DLD1 (cell line): Measurements from ENCODE around the gene TRAPPC12.
"Not testable (repeated sequence)": the region's sequence is repeated elsewhere in the genome, so short reads cannot be mapped to it uniquely, and the experiment has no call there.

Experiments
- in situ Hi-C: cut with HindIII; loops from 2 replicates; pipeline ENCODE4 v1.10.0; 2017; ENCODE audit warnings: low sequenced_read_pairs

Gene TRAPPC12

DNA sequence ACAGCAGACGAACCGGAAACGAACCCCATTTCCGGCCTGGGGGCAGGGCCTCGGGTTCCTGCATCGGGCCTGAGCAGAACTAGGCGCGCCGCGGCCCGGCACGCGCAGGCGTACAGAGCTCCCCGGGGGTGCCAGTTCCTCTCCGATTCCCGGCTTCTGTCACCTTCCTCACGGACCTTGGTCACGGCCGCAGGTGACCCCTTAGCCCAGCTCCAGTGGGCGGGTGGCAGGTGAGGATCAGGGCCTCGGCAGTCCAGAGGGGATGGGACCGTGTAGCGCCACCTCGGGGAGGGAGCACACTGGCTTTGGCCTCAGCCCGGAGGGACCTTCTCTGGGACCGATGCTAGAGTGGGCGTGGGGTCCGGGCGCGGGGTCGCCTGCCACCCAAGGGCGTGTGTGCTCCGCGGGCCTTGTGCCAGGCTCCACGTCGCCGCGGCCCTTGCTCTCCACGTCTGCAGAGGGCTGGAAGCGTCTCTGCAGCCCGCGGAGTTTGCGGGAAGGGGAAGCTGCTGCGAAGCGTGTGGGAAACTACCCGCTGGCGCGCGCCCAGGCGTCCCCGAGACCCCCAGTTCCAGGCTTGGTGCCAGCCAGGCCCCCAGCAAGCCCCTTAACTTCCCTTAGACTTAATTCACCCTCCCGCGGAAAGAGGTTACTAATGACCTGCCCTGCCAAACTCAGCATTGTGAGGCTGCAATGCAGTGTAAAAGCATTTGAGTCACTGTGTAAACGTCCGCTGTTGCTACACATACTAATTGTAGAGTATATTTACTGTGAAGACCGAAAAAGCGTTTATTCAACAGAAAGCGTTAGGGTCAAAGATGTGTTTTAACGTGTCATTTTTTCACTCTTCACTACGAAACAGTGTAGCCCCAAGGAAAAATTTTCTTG lies at the start of gene TRAPPC12:
TRAPPC12 (plus strand) TSS at position 48 of the 888 bp plus-strand sequence. CDS start 7,930 bp downstream, outside the sequence.
- in situ Hi-C loops: no loop called here

DNA sequence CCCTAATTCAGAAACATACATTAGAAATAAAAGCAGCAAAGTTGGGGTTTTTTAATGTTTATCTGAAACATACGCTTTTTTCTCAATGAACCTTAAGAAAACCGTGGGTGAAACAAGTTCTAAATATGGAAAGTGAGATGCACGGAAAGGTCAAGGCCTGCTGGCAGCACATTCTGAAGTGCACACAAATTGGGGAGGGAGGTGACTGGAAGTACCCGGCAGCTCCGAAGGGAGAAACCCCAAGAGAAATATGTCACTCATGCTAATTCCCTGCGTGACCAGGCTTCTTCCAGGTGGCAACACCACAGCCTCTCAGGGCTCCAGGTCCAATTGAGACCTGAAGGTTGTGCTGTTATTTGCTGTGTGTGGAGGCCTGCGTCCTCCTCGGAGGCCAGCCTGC lies 47.4 kb upstream of the TRAPPC12 start:
- in situ Hi-C loops: no loop called here

DNA sequence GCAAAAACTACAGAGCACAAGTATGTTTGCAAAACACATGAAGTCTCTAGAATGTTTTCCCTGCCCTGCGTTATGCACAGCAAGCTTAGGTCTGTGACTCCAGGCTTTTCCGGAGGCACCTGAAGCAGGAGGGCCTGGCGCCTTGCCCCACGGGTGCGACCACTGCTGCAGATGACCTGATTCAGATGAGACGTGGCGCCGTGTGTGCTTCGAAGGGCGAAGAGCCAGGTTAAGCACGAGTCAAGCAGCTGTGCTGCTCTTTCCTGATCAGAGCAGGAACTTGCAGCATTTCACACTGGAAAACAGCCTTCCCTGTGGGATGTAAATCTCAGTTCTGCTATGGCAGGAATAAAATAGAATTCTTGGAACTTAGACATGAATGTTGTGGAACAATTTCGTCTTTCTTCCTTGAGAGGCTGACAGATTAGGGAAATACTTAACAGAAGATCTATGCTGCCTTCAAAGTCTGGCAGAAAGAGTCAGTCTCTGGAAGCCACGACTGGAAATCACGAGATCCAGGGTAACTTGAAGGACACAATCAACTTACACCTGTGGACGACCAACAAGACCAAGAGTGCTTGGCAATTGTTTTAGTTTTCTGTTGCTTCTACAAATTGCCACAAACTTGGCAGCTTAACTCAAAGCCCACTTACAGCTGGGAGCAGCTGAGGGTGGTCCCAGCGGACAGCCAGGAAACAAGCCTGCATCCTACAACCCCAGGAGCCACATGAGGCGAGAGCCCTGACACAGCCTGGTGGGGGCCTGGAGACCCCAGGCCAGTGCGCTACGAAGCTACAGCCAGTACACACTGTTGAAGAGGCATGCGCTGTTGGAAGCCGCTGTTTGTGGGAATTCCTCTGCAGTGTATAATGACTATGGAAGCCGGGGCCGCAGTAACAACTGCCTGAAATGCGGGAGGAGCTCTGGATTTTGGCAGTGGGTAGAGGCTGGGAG lies 44.8 kb upstream of the TRAPPC12 start:
- in situ Hi-C loops: no loop called here

DNA sequence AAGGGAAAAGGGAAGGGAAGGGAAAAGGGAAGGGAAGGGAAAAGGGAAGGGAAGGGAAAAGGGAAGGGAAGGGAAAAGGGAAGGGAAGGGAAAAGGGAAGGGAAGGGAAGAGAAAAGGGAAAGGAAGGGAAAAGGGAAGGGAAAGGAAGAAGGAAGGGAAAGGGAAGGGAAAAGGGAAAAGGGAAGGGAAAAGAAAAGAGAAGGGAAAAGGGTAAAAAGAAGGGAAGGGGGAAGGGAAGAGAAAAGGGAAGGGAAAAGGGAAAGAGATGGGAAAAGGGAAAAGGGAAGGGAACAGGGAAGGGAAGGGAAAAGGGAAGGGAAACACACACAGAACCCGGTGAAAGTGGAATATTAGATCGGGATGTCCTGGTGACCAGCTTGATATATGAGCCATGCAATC lies 42.6 kb upstream of the TRAPPC12 start:
- in situ Hi-C loops: no loop called here

DNA sequence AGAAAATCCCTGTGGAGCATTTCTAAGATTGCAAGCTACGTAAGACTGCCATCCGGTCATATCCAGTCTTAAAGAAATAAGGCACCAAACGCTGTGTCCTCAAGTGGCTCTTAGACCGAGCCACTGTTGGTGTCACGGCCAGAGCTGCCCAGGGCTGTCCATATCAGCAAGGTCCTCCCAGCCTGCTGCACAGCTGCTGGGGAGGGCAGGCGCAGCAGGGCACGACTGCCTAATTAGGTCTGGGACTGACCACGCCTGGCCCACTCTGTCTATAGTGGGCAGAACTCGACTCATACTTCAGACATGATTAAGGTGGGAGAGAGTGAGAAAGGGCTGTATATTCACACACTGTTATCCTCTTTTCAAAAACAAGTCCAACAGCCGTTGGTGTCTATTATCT lies 41.2 kb upstream of the TRAPPC12 start:
- in situ Hi-C loops: no loop called here

DNA sequence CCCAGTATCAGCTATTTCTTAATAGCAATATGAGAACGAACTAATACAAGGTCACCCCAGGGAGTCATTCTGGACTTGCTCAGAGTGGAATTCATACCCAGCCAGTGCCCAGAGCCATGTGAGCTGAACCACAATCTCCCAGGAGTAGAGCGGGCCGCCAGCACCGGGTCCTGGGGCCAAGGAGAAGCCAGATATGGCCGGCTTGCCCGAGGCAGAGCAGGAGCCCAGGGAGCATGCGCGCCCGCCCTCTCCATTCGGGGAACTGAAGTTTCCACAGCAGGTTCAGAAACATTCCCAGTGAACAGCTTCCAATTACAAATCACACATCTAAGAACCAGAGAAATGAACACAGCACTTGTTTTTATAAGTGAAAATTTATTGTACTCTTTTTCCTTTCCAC lies 39.4 kb upstream of the TRAPPC12 start:
- in situ Hi-C loops: no loop called here

DNA sequence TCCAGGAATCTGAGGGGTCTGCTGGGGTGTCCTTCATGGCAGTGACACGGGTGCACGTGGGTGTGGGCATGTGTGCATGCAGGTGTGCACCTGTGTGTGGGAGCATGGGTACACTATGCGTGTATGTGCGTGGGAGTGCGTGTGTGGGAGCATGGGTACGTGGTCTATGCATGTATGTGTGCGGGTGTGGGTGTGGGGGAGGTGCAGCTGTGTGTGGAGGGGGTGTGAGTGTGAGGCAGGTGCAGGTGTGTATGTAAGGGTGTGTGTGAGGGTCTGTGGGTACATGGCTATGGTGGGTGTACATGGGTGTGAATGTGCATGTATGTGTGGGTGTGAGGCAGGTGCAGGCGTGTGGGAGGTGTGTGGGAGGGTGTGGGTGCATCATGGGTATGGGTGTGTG lies 38.2 kb upstream of the TRAPPC12 start:
- in situ Hi-C loops: no loop called here

DNA sequence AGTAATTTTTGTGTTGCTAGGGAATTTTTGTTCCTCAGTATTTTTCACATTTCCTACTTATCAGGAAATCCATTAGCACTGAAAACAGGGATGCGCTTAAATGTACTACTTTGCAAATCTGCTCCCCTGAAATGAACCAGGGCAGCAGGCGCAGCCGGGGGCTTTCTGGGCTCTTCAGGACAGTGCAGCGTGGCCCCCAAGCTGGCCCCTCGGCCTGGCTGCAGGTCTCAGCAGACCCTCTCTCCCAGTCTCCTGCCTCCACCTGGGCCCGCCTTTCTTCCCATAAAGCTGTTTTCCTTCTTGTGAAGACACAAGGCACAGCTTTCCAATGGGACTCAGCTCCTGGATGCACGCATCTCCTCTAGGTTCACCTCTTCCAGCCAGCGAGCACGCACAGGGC lies 37.2 kb upstream of the TRAPPC12 start:
- in situ Hi-C loops: no loop called here

DNA sequence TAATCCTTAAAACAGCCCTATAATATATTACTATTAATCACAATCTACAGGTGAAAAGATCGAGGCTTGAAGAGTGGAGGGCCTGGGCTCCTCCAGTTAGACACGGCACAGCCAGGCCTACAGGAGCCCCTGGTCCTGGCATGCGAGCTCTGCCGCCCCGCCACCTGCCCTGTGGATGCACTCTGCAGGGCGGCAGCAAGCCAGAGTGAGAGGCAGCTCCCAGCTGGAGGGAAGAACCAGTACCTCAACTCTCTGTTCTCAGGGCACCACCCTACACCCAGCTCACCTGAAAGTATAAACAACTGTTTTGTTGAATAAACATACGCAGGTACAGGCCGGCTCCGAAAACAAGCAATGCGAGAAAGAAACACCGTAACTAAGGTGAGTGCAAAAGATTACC lies 36.5 kb upstream of the TRAPPC12 start:
- in situ Hi-C loops: no loop called here

DNA sequence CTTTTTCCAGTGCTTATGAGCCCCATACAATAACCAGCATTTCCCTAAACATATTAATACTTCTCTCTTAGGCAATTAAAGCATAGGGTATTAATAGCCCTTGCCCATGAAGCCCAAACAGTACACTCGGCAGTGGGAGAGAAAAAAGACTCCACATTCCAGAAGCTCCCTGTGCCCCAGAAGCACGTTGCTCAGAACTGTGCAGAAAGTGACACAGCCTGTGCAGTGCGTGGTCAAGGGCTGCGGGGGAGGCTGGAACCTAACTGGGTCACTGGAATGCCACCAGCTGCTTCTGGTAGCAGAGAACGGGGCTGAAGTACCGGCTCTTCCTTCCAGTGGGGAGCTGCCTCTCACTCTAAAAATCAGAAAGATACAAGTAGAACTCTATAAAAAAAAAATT lies 34.6 kb upstream of the TRAPPC12 start:
- in situ Hi-C loops: no loop called here

DNA sequence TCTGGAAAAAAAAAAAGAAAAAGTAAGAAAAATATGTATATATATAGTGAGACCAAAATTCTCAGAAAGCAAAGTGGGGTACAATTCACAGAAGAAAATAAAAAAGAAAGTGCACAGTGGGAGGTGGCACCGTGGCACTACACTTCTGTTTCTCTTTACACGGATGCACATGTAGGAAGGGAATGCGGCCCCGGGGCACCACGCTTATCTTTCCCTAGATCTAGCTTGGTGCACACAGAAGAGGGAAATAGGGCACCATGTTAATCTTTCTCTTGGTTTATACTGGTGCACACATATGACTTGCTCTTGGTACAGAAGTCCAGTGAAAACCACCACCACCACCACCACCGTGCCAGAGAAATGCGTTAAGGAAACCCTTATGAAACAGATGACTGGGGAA lies 33.9 kb upstream of the TRAPPC12 start:
- in situ Hi-C loops: no loop called here

DNA sequence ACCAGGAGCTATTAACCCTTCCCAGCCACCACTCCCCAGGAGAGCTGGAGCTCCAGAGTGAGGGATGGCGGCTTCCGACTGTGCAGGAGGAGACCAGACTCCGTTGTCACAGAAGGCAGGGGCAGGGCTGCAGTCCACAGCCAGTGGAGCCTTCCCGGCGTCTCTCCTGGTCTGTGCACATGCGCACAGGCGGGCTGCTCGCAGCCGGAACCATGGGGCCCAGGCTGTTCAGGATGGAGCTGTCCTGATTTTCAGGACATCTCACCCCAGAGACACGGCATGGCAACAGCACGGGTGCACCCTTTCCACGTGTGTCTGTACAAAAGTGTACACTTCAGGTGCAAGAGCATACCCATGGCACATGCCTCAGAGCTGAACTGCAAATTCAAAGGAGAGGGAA lies 30.7 kb upstream of the TRAPPC12 start:
- in situ Hi-C loops: no loop called here

DNA sequence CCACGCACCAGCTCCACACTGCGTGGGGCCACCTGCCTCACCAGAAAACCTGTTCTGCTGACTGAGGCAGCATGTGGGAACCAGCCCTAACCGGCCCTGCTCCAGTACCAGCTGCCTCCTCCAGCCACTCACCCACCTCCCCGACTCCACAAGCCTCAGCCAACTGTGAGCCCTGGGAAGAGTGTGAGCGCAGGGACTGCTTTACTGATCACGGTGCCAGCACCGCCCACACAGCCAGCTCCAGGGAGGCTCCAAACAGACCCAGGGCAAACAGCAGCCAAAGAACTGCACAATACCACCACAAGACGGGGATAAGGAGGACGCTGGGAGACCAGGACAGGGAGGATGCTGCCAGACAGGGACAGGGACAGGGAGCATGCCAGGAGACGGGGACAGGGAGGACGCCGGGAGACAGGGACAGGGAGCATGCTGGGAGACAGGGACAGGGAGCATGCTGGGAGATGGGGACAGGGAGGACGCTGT lies 30.2 kb upstream of the TRAPPC12 start:
- in situ Hi-C loops: no loop called here

DNA sequence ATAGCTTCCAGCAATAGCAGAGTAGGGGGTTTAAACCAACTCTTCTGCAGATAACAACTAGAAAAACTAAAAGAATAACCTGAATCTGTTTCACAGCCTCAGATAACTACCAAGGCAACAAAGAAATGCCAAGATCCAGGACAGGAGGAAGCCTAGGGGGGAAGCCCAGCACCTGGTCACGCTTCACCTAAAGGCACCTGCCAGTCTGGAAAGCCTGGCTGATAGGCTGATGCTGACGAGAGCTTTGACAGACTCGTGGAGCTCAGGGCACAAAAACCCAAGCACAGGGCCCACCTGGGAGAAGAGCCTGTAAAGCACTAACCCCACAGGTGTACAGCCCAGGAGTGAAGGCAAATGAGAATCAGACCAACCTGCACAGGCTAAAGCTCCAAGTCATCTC lies 24.5 kb upstream of the TRAPPC12 start:
- in situ Hi-C loops: no loop called here

DNA sequence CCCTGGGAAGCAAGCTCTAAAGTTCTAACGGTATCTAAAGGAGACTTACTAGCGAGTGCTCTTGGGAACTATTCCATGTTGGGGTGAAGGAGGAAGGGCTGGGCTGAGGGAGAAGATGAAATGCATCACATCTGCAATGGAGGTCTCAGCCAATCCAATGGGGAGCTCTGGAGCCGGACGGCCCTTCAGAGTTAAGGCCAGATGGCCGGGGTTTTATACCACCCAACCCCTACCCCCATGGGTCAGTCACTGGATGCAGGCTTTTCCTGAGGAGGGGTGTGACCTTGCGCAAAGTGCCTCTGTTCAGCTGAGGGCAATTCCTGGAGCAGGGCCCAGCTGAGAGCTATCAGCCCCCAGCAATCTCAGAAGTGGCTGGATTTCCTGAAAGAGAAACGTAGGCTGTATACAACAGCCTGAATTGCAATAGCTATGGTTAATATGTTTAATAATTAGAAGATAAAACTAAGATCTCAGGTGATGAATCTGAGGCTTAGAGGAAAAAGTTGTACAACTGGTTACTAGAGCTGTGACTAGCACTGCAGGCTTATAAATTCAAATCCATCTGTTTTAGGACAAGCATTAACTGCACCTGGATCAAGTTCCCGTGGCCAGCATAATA lies 23.4 kb upstream of the TRAPPC12 start:
- in situ Hi-C loops: no loop called here

DNA sequence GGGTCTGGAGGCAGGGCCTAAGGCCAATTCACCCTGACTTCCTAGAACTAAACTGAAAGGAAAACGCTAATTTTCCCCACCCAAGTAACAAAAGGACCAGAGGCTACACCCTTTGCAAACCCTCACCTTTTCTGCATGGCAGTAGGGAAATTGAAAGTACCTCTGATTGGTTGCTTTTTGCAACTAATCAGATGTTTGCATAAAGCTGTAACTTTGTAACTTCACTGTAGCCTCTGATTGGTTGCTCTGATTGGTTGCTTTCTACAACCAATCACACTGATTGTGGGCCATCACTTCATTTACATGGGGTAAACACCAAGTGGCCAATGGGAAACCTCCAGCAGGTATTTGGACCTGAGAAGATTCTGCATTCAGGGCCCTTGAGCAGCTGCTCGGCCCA lies 22.7 kb upstream of the TRAPPC12 start:
- in situ Hi-C loops: no loop called here

DNA sequence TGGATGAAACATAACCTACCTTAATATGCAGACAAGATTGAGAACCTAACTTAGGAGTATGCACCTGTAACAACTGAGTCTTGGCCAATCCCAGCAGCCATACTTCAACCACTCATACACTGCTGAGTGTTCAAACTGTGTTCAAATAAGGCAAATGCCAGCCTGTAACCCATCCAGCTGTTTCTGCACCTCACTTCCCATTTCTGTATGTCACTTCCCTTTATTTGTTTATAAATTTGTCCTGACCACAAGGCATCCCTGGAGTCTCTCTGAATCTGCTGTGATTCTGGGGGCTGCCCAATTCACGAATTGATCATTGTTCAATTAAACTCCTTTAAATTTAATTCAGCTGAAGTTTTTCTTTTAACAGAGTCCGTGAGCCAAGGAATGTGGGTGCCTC lies 22.0 kb upstream of the TRAPPC12 start:
- in situ Hi-C loops: not testable (repeated sequence)

DNA sequence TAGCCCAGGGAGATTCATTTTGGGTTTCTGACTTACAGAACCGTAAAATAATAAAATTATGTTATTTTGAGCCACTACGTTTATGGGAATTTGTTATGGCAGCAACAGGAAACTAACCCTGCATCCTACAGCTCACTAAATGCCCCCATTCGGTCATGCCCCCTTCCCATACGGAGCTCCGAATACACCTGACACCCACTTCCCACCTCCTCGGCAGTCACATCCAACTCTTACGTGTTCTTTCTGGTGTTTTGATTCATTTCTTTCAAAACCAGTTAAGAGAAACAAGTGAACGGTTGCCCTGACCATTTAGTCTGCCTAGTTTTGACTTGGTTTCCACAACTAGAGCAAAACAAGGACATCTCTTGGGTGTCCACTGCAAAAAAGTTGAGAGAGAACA lies 21.6 kb upstream of the TRAPPC12 start:
- in situ Hi-C loops: no loop called here

DNA sequence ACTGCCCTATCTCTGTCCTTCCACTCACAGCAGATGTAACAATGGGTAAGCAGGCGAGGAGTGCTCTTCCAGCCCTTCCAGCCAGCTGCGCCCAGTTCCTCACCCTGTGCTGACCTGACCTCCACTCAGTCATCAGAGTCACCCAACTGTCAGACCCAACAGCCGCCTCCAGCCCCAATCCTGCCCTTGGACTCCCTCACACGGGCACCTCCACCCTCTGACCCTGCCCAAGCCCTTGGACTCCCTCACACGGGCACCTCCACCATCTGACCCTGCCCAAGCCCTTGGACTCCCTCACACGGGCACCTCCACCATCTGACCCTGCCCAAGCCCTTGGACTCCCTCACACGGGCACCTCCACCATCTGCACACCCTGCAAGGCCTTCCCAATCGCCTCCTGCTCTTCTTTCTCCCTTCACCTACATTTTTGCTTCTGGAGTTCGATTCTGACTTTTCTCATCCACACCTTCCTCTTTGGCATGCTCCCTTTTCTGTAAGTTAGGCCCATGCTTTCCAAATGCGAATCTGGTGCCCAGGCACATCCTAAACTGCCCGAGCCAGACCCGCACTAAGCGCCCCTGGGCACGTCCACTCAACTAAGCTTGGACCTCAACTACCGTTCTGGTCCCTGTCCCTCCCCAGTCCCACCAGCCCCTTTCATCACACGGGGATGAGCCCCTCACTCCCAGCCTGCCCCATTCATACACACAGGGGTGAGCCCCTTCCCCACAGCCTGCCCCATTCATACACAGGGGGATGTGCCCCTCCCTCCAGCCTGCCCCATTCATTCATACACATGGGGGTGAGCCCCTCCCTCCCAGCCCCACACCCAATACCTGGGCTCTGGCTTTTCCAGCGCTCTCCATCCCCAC lies 17.7 kb upstream of the TRAPPC12 start:
- in situ Hi-C loops: no loop called here

DNA sequence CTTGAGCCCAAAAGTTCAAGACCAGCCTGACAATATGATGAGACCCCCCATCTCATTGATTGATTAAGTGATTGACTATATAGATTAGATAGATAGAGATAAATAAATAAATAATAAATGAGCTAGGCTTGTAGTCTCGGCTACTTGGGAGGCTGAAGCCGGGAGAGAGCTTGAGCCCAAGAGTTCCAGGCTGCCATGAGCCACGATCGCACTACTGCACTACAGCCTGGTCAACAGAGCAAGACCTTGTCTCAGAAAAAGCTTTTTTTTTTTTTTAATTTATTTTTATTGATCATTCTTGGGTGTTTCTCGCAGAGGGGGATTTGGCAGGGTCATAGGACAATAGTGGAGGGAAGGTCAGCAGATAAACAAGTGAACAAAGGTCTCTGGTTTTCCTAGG lies 14.3 kb upstream of the TRAPPC12 start:
- in situ Hi-C loops: no loop called here
